ENCODE data around the gene RBM39.
"Not testable (repeated sequence)": the region's sequence is repeated elsewhere in the genome, so short reads cannot be mapped to it uniquely, and the experiment has no call there.

The RBM39 gene

DNA sequence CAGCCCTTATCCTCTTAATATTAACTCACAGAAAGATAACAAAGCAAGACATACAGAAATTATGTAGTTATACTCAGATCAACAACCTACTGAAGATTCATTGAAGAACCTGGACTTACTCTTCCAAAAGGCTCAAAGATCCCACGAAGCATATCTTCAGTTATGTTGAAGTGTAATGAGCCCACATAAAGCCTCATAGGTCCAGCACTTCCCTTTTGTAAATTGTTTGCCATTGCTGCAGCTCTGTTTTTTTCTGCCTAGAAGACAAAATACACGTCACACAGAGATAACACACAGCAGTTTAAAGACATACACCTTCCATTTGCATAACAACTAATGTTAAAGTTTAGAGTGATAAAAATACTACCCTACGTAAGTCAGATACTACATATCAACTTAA lies 20.4 kb downstream of the RBM39 start:
- DNase-seq (ENCODE audit: extremely low read depth, insufficient read length), result no peak
- H3K36me3 ChIP-seq (ENCODE audit: control insufficient read depth, insufficient read depth, low read length), result peaks cover 42% of the 10 kb centered on the region

DNA sequence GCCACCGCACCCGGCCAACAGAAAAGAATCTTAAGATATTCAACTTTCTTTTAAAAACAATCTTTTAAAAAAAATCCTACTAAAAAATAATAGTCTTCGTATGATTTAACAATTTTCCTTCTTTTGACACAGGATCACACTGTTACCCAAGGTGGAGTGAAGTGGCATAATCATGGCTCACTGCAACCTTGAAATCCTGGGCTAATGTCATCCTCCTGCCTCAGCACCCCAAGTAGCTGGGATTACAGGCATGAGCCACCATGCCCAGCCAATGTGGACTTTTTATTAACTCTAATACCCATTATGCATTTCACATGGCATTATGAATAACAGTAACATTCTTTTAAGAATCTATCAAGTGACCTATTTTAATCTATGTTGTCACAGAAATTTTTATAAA lies 20.8 kb downstream of the RBM39 start:
- TF ChIP-seq, protein P1, sequence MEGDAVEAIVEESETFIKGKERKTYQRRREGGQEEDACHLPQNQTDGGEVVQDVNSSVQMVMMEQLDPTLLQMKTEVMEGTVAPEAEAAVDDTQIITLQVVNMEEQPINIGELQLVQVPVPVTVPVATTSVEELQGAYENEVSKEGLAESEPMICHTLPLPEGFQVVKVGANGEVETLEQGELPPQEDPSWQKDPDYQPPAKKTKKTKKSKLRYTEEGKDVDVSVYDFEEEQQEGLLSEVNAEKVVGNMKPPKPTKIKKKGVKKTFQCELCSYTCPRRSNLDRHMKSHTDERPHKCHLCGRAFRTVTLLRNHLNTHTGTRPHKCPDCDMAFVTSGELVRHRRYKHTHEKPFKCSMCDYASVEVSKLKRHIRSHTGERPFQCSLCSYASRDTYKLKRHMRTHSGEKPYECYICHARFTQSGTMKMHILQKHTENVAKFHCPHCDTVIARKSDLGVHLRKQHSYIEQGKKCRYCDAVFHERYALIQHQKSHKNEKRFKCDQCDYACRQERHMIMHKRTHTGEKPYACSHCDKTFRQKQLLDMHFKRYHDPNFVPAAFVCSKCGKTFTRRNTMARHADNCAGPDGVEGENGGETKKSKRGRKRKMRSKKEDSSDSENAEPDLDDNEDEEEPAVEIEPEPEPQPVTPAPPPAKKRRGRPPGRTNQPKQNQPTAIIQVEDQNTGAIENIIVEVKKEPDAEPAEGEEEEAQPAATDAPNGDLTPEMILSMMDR (IDR thresholded peaks at IDR 0.05; ENCODE audit: insufficient read depth, low read length, poor library complexity, severe bottlenecking), result no peak
- no peaks in the 10 kb centered on the region for H3K27me3 ChIP-seq (replicated peaks; ENCODE audit: control insufficient read depth, insufficient read depth, low read length)
- no peak overlapping the region for H3K4me3 ChIP-seq (replicated peaks; ENCODE audit: low read depth, low read length)
- H3K36me3 ChIP-seq (ENCODE audit: control insufficient read depth, insufficient read depth, low read length), result peaks cover 42% of the 10 kb centered on the region
- no peak for DNase-seq (ENCODE audit: extremely low read depth, insufficient read length)

More for the DNA sequence above, 20.4 kb downstream of the RBM39 start:
- Histone ChIP-seq H3K27me3 (replicated peaks; ENCODE audit: control insufficient read depth, insufficient read depth, low read length) (no peaks in the 10 kb centered on the region), H3K4me3 (replicated peaks; ENCODE audit: low read depth, low read length) (no peak overlapping the region)
- TF ChIP-seq, protein P1 (IDR thresholded peaks at IDR 0.05; ENCODE audit: insufficient read depth, low read length, poor library complexity, severe bottlenecking), result no peak

DNA sequence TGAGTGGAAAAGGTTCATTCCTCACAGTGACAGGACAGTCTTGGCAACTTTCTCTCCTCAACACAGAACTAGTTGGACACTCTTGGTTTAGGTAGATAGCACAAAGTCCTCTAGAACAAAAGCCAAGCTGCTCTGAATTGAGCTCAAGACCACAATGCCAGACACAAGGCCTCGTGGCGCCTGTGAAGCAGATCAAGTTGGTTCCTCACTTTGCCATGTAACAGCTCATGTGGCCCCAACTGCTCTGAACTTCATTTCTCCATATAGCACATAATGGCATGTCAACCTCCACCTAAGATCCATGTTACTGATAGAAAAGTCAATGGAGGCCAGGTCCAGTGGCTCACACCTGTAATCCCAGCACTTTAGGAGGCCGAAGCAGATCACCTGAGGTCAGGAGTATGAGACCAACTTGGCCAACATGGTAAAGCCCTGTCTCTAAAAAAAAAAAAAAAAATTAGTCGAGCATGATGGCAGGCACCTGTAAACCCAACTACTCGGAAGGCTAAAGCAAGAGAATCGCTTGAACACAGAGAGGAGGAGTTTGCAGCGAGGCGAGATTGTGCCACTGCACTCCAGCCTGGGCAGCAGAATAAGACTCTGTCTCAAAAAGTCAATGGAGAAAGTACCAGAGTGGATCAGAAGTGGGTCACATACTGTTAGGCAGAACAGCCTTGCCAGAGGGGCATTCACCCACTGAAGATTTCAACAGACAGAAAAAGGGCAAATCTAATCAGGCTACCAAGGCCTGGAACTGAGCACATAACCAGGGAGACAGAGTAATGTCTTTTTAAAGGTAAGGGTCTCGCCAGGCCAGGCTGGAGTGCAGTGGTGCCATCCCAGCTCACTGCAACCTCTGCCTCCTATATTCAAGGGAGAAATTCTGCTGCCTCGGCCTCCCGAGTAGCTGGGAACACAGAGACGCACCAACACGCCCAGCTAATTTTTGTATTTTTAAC lies 21.6 kb downstream of the RBM39 start:
- TF ChIP-seq, protein P1 (IDR thresholded peaks at IDR 0.05; ENCODE audit: insufficient read depth, low read length, poor library complexity, severe bottlenecking), result no peak
- Histone ChIP-seq H3K27me3 (replicated peaks; ENCODE audit: control insufficient read depth, insufficient read depth, low read length) (no peaks in the 10 kb centered on the region), H3K4me3 (replicated peaks; ENCODE audit: low read depth, low read length) (no peak overlapping the region), H3K36me3 (ENCODE audit: control insufficient read depth, insufficient read depth, low read length) (peaks cover 44% of the 10 kb centered on the region)
- DNase-seq (ENCODE audit: extremely low read depth, insufficient read length), result no peak

DNA sequence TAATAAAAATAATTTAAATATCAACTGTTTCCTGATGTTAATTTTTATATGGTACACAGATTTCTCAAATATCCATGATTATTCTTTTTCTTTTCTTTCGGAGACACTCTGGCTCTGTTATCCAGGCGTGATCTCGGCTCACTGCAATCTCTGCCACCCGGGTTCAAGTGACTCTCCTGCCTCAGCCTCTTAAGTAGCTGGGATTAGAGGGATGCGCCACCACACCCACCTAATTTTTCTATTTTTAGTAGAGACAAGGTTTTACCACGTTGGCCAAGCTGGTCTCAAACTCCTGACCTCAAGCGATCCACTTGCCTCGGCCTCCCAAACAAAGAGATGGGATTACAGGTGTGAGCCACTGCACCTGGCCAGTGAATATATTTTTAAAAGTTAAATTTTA lies 22.3 kb downstream of the RBM39 start:
- H3K4me3 ChIP-seq (replicated peaks; ENCODE audit: low read depth, low read length), result no peak overlapping the region
- peaks cover 40% of the 10 kb centered on the region for H3K36me3 ChIP-seq (ENCODE audit: control insufficient read depth, insufficient read depth, low read length)
- DNase-seq (ENCODE audit: extremely low read depth, insufficient read length), result no peak
- no peaks in the 10 kb centered on the region for H3K27me3 ChIP-seq (replicated peaks; ENCODE audit: control insufficient read depth, insufficient read depth, low read length)
- TF ChIP-seq, protein P1 (IDR thresholded peaks at IDR 0.05; ENCODE audit: insufficient read depth, low read length, poor library complexity, severe bottlenecking), result no peak

DNA sequence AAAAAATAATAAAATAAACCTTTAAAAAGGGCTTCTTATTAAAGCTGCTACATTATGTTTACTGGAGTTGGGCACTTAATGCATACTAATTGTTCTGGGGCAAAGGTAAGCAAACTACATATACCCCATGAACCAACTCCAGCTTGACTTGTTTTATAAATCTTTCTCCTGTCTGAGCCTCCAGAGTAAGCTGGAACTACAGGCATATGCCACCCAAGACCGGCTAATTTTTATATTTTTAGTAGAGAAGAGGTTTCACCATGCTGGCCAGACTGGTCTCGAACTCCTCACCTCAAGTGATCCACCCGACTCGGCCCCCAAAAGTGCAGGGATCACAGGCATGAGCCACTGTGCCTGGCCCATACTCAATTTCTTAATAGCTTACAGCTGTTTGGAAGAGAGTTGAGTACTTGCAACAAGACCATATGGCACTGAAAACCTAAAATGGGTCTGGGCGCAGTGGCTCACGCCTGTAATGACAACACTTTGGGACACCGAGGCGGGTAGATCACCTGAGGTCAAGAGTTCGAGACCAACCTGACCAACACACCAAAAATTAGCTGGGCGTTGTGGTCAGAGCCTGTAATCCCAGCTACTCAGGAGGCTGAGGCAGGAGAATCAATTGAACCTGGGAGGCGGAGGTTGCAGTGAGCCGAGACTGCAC lies 23.0 kb downstream of the RBM39 start:
- DNase-seq (ENCODE audit: extremely low read depth, insufficient read length), result no peak
- H3K36me3 ChIP-seq (ENCODE audit: control insufficient read depth, insufficient read depth, low read length), result peaks cover 38% of the 10 kb centered on the region
- TF ChIP-seq, protein P1 (IDR thresholded peaks at IDR 0.05; ENCODE audit: insufficient read depth, low read length, poor library complexity, severe bottlenecking), result no peak
- no peak overlapping the region for H3K4me3 ChIP-seq (replicated peaks; ENCODE audit: low read depth, low read length)
- H3K27me3 ChIP-seq (replicated peaks; ENCODE audit: control insufficient read depth, insufficient read depth, low read length), result no peaks in the 10 kb centered on the region

DNA sequence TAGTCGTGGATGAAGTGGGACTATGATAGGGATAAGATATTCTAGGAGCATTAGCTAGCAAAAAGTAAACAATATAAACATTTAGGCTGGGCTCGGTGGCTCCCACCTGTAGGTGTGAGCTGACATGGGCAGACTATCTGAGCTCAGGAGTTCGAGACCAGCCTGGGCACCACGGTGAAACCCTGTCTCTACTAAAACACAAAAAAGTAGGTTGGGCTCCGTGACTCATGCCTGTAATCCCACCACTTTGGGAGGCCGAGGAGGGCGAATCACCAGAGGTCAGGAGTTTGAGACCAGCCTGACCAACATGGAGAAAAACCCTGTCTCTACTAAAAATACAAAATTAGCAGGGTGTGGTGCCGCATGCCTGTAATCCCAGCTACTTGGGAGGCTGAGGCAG lies 23.7 kb downstream of the RBM39 start:
- peaks cover 36% of the 10 kb centered on the region for H3K36me3 ChIP-seq (ENCODE audit: control insufficient read depth, insufficient read depth, low read length)
- not testable (repeated sequence) for H3K27me3 ChIP-seq (replicated peaks; ENCODE audit: control insufficient read depth, insufficient read depth, low read length); DNase-seq (ENCODE audit: extremely low read depth, insufficient read length); H3K4me3 ChIP-seq (replicated peaks; ENCODE audit: low read depth, low read length)
